Activated CD4-positive, alpha-beta T cell treated with anti-CD3 and anti-CD28 coated beads, Interleukin-2, amount 50 U/mL, for 48 hours (primary cell): ENCODE results near the gene THSD4.

ENCODE experiments used
- DNase-seq, 2 experiments: peaks; one replicate each; pipeline ENCODE4 v3.0.0-alpha.2; 2020

THSD4 gene

DNA sequence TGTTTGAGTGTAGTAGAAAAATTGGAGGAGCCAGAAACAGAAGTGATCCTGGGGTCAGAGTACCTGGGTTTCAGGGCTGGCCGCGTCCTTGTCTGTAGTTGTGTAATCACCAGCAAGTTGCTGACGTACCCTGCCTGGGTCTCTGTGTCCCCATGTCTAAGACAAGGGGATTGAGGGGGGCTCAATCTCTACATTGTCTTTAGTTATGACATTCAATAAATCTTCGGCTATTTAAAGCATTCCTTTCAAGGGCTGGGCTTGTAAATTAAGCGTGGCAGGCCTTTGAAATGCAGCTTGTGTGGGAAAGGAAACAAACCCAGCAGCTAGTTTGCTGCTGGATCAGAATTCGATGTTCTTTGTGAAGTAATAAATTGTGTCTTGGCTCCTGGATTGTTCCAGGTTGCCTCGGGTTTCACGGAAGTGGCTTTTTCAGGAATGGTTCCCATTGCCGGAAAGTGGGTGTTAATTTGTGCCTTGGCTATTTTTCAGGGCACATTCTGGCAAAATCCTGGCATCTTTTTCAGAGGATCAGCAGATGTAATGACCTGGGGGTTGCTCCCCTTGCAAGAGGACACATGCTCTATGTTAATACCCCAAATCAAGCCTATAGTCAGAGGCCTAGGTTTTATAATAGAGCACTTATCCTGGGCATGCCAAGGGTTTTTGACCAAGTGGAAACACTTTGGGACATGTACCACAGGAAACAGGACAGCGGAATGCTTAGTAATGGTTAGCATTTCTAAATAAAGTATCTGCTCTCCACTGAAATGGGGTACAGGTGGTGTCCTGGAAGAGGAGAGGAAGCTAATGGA lies 400.3 kb downstream of the THSD4 start:
- DNase-seq = no peak

DNA sequence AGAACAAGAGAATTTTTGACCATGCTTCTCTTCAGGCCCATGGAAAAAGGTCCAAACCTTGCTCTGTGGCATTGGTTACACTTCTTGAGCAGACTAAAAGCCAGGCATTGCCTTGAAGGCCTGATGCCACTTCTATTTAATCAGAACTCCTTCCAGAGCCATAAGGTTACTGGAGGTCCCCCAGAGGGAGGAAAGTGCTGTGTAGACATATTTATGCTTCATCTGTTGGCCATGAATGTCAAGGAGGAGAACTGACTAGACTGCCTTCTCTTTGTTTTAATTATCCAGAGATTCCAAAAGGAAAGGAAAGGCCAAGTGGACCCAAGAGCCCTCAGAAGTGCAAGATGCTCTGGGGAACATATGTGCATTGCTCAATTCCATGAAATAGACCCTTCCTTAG lies 402.5 kb downstream of the THSD4 start:
- no peak for DNase-seq

DNA sequence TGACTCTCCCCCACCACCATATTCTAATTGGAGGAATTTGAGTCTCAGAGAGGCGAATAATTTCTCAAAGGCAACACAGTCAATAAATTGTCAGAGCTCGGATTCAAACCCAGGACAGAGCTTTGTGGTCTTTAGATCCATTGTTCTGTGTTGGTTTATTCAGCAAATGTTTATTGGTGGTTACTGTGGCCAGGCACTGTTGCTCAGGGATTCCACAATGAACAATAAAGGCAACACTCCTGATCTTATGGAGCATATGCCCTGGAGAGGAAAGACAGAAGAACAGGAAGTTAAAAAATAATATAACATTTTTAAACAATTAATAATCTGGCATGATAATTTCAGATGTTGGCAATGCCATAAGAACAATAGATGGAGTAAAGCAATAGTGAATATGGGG lies 403.4 kb downstream of the THSD4 start:
- DNase-seq = no peak

DNA sequence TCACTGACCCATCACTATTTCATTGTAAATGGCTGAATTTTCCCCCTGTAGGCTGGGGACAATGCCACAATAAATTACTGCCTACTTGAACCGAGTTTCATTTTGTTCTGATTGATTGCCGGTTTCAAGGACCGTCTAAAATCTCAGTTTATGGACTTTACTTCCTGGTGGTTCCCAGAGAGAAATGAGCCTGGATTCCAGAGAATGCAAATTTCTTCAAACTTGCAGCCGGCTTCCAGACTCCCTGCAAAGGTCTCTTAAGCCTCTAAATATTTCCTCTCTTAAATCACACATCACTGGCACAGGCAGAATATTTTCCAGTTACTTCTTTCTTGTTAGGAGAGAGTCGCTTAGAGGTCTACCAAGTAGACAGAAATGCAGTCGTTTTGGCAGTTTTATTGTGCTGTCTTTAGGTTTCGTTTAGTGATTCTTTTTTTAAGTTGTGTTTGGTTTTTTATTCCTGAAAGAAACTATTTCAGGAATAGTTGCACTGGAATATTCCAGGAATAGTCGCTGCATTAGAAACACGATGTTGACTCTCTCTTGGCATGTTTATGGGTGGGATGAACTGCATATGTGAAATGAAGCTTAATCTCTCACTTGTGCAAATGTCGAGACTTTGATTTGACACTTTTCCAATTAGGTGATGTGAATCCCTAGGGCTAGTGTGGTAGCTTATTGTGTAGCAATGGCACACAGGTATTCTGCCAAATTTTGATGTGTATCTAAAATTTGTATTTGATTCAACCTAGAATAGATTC lies 411.0 kb downstream of the THSD4 start:
- DNase-seq = no peak

DNA sequence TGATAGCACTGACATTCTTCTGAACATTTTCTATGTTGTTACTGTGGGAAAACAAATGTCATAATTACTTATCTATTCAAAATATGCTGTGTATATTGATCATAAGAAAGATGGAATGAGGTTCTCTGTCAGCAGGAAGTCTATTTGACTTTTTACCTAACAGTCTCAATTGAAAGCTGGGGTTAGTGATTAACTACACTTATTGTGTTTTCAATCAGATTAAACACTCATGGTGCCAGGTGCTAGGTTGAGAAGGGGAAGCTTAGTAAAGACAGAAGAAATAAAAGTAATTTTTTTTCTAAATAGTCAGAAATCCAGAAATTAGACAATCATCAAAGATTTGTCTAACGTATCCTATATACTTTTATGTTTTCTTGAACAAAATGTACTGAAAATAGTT lies 414.1 kb downstream of the THSD4 start:
- DNase-seq = no peak

DNA sequence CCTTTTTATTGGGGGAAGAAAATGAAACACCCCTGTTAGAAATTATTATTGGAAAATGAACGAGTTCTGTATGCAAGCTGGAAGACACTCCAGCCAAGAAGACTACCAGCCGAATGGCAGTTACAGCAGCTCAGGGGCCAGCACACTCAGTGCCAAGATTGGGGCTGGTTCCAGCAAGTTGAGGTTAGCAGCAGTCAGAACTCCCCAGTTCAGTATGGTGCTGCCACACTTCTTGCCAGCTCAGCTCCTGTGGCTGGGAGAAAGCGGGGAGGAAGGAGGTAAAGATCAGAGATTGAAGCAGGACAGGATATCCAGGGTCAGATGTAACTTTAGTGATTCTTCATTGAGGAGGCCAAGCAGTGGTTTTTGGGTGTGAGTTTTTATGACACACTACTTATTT lies 414.8 kb downstream of the THSD4 start:
- DNase-seq = no peak

DNA sequence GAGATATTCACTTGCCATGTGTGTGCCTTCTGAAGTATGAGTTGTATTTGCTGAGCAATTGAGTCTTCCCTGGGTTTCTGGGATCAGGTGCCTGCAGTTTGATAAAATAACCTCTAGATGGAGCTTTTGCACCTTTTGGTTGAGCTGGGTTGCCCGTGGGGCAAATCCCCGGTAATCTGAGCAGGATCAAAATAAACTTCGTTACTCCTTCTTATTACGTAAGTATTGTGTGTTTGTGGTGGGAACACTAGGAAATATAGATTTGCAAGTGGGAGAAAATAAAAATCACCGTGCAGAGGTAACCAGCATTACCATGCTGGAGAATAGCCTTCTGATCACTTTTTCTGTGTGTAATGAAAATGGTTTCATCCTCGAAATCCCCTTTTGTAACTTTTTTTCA lies 417.7 kb downstream of the THSD4 start:
- peak in 1 of 2 experiments; percentile 4 for DNase-seq

DNA sequence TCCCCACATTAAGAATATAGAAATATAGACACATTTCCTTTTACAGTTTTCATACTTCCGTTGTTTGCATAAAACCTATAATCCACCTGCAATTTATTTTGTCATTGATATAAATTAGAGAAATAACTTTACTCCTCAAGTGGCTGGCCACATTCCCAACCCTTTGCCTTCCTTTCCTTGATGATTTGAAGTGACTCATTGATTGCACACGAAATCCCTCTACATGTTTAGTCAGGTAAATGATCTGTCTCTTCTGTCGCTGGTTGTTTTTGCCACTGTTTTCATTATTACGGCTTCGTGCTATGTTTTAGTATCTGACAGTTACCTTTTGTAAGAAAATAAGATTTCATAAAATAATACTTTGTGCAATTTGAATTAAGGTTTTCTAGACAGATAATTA lies 422.9 kb downstream of the THSD4 start:
- DNase-seq = no peak

DNA sequence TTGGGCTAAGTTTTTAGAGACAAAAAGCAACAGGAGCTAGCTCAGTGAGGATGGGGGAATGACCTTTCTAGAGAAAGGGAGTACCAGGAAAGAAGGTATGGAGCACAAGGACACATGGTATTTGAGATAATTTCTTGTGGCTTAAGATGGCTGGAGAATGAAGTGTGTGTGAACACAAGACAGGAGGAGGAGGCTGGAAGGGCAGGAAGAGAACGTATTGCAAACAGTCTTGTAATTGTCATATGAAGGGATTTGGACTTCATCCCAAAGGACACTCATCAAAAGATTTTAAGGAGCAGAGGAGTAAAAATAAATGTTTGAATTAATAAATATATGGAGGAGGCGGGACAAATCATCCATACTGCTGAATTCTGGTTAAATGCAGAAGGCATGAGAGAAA lies 426.5 kb downstream of the THSD4 start:
- DNase-seq = no peak

DNA sequence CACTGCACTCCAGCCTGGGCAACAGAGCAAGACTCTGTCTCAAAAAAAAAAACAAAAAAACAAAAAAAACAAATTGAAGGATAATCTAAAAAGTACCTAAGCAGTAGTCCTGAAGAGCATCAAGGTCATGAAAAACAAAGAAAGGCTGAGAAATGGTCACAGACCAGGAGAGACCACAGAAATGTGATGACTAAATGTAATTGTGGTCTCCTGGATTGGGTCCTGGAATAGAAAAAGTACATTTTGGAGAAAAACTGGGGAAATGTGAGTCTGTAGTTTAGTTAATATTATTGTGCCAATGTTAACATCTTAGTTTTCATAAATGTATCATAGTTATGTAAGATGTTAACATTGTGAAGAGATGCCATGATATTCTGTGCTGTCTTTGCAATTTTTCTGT lies 427.6 kb downstream of the THSD4 start:
- no peak for DNase-seq

DNA sequence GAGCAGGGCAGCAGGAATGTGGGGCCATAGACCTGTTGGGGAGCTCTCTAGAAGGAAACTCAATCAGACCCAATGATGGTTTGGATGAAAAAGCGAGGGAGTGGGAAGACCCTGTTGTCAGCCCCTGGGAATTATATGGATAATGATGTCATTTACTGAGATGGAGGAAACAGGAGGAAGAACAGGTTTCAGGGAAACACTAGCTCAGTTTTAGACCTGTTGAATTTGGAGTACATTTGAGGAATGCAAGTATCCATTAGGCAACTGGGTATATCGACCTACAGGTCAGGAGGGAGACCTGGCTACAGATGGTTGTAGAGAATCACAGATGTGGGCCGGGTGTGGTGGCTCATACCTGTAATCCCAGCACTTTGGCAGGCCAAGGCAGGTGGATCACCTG lies 428.1 kb downstream of the THSD4 start:
- DNase-seq = no peak

DNA sequence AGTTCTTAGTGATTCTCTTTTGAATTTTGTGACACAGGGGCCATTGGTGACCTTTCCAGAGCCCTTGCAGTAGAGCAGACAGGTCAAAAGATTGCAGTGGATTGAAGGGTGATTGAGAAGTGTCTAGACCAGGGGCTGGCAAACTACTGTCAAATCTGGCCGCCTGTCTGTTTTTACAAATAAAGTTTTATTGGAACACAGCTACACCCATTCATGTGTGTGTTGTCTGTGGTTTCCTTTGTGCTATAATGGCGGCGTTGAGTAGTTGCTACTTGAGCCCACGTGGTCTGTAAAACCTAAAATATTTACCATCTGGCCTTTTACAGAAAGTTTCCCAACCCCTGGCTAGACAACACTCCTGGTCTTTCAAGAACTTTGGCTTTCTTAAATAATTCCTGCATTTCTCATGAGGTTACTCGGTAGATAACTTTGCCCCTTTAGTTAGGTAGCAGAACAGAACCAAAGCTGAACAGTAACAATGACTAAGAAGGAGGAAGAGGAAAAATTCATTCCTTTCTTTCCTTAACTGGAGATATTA lies 430.0 kb downstream of the THSD4 start:
- no peak for DNase-seq

DNA sequence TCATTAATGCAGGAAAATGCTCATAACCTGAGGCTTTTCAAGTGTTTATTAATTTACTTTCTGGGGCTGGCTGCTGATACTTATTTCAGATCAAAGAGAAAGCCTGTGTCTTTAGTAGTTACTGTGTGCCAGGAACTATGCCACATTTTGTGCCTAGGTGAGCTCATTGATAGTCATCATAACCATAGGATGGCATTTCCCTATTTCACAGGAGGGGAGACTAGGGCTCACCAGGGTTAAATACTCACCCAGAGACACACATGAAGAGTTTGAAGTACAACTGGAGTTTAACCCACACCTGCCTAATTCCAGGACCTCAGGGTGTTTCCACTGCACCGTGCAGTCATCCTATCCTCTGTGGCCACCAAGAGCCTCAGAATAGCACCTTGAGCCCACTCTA lies 430.7 kb downstream of the THSD4 start:
- DNase-seq = no peak

DNA sequence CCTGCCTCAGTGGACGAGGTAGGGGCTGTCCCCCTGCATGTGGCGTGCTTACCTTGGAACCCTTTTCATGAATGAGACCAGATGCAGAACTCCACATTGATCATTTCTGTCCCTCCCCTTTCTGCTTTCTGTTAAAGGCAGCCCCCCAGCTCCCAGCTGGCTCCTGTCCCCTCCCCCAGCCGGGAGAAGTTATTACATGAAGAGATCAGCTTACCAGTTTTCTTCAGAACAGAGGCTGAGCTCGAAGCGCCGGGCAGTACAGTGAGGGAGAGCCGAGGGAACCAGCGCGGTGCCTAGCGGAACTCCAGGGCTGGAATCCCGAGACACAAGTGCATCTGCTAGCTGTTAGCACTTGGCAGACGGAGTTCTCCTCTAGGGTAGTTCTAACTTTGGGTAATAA lies 431.7 kb downstream of the THSD4 start:
- no peak for DNase-seq

DNA sequence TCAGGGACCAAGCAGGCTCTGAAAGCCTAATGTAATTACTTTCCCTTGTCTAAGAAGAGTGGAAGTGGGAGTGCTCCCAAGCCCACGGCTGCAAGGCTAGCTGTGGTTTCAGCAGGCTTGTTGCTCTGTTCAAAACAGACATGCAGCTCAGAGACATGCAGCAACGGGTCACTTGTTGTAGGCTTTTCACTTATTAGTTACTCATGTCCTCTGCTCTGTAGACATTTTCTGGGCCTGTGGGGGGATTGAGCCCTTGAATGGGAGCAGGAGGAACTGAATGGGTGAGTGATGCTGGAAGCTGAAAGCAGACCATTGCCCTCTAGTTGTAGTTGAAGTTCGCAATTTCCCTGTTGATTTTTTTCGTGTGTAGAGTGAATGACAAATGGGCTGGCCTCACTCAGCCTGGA lies 433.1 kb downstream of the THSD4 start:
- DNase-seq = no peak

DNA sequence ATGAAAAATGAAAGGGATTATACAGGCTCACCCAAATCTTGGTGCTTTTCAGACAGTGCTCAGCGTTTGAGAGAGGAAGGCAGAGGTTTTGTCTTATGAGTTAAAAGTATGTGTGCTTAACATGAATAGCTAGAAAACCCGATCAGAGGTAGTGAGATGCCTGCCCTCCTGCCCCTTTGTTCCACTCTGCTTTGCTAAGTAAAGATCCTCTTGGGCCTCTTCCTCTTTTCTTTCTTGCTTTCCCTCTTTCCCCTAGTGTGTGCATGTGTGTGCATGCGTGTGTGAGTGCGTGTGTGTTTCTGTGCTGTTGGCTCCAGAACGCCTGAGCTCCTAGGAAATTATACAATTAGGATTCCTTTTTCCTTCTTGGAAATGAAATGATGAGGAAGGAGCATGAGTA lies 433.8 kb downstream of the THSD4 start:
- DNase-seq = no peak

DNA sequence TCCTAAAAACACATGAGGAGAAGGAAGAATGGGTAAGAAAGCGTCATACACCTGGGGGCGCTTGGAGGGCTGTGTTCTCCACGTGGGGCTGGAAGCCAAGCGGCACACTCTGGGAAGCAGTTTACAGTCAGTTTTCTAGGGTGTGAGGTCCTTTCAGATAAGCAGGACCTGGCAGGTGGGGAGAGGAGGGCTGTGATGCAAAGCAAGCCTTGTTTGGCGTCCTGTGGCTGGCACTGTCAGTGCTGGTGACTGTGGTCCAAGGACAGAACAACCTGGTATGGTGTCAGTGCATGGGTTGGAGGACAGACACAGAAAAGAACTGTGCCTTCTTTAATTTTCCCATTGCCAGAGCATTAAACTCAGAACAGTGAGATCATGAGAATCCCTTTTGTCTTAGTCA lies 434.4 kb downstream of the THSD4 start:
- DNase-seq = no peak

DNA sequence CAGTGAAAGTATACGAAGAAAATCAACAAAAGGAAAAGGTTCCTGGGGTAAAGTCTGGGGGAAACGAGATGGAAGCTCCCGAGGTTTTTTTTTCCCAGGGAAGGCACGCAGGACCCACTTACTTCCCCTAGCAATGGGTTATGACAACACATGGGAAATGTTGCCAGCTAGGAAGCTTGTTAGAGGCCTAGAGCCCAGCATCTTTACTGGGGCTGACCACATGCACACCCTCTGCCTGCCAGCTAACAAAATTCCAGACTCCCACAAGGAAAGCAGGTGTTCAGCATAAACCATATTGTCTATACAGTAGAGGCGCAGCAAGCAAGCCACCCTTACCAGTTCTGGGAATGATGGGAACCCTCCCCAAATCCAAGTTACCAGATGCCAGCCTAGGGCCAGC lies 436.3 kb downstream of the THSD4 start:
- DNase-seq = no peak

DNA sequence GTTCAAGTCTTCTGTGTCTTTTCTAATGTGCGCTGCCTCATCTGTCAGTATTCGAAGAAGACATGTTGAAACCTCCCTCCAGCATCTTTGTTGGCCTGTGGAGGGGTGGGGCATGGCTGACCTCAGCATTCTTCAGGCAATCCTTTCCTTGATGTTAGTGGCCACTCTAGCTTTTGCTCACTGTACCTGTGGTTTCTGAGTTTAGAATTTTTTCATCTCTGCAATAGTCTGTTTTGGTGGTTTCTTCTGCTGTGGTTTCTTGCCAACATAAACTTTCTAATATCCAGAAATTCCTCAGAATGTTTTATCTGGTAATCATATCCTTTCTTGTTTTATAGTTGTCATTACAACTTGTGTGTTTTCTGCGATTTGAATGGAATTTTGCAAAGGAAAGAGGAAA lies 443.8 kb downstream of the THSD4 start:
- DNase-seq = no peak

DNA sequence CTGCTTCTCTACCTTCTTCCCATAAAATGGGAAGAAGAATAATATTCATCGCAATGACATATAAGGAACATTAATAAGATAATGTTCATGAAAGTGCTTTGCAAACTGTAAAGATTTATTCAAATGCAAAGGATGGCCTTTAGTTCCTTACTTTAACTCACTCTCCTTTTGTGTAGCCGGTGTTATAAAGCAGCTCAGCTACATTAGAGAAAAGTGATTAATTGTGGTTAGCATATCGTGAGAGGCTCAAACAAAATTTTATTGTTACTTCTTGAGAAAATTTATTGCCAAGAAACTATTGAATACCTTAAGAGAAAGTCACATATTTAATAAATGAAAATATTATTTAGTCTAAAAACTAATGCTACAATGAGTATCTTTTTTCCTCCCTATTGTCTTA lies 444.3 kb downstream of the THSD4 start:
- no peak for DNase-seq

DNA sequence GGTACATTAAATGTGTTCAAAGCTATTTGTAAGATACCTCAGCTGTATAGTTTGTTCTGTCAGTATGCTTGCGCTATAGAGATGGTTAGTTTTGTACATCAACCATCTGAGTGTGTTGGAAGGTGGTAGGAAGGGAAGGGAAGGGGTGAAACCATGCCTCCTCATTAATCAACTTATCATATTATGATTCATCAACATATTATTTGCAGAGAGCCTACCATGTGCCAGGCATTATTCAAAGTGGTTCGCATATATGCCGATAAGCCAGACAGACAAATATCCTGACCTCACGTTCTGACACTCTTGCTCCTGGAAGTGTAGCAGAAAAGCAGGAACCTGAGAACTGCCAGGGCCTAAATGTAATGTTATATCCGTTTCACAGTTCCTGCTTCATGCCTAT lies 447.0 kb downstream of the THSD4 start:
- no peak for DNase-seq

DNA sequence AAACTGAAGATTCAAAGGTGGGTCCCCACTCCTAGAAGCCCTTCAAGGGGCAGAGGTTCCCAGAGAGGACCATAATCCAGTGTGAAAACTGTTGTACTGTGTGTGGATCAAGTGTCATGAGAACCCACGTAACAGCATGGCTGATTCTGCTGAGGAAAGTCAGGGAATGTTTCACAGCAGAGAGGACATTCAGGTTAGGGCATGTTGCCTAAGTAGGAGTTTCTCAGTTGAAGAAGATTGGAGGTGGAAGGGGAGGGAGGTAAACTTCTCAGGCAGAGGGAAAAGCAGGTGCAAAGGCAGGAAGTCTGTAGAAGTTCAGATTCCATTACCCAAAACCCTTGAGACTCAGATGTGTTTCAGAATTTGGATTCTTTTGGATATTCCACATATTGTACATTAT lies 448.9 kb downstream of the THSD4 start:
- DNase-seq = no peak

DNA sequence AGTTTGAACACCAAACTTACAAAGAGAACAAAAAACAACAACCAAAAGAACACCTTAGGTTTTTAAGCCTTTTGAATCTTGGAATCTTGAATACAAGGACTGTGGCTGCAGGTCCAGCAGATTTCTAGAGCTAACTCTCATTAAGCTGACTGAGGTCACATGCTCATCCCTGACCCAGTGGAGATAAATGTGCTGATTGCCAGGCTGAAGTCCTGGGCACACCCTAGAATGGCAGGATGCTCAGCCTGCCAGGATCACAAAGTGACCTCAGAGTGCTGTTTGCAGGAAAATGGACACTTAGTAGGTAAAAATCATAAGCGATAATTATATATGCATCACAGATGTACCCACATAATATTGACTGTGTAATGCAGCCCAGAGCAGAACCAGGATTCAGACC lies 449.7 kb downstream of the THSD4 start:
- DNase-seq = no peak

DNA sequence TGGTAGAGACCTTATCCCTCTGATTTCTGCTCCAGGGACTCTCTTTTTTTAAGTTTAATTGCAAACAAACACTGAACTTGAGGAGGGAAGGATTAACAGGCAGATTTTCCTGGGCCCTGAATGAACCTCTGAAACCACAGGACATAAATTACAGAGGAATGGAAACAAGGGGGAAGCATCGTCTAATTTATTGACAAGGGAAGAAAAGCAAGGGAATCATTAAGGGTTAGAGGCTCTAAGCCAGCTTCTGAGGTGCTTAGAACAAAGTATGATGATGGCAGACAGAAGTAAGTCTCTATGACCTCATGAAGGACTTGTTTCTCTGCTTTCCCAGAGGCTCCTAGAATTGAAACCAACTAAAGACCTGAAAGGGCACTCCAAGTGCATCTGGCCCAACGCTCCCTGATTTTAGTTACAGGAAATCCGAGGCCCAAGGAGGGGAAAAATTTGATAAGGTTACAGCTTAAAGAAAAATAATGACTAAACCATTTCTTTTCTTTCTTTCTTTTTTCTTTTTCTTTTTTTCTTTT lies 450.4 kb downstream of the THSD4 start:
- no peak for DNase-seq
